Measurements from ENCODE around the gene POGLUT2.

Gene POGLUT2

DNA sequence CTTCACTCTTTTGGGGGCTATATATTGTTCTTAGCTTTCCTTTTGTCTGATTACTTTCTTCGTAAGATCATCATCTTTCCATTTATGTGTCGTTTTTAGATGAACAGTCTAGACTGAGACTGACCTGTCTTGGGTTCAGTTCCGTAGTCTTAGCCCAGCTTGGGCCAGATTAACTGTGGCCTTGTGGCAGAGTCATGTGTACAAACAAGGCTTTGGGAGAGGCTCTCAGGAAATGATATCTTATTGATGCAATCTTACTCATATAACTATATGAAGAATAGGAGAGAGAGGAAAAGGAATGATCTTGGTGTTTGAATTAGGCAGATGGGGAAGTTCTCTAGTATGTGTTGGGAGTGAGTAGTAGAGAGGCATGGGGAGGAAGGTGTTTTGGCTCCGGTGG, 40.2 kb upstream of the POGLUT2 start:
- TF ChIP-seq, protein P1, sequence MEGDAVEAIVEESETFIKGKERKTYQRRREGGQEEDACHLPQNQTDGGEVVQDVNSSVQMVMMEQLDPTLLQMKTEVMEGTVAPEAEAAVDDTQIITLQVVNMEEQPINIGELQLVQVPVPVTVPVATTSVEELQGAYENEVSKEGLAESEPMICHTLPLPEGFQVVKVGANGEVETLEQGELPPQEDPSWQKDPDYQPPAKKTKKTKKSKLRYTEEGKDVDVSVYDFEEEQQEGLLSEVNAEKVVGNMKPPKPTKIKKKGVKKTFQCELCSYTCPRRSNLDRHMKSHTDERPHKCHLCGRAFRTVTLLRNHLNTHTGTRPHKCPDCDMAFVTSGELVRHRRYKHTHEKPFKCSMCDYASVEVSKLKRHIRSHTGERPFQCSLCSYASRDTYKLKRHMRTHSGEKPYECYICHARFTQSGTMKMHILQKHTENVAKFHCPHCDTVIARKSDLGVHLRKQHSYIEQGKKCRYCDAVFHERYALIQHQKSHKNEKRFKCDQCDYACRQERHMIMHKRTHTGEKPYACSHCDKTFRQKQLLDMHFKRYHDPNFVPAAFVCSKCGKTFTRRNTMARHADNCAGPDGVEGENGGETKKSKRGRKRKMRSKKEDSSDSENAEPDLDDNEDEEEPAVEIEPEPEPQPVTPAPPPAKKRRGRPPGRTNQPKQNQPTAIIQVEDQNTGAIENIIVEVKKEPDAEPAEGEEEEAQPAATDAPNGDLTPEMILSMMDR (conservative IDR thresholded peaks at IDR 0.05; ENCODE audit: low read depth, low read length): no peak
- no peak for DNase-seq (ENCODE audit: low read depth)

DNA sequence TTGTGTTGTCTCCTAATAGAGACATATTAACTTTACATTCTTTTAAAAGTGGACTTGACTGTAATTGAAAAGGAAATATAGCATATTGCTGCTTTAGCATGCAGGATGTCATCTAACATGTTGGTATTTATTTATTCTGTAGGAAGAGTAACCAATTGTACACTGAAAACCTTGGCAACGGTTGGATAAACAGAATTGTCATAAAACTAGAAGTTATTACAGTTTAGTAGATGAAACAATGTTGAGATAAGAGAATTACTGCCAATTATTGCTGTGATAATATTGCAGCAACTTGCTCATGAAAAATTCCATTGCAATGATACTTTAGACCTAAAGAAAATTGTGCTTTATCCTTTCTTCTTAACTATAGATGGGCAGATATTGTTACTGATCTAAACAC, 39.5 kb upstream of the POGLUT2 start:
- H3K4me3 ChIP-seq (ENCODE audit: low read depth, low read length): no peak overlapping the region
- TF ChIP-seq, protein P1 (conservative IDR thresholded peaks at IDR 0.05; ENCODE audit: low read depth, low read length): no peak
- no peak for DNase-seq (ENCODE audit: low read depth)

More for the DNA sequence above, 40.2 kb upstream of the POGLUT2 start:
- H3K4me3 ChIP-seq (ENCODE audit: low read depth, low read length): no peak overlapping the region

DNA sequence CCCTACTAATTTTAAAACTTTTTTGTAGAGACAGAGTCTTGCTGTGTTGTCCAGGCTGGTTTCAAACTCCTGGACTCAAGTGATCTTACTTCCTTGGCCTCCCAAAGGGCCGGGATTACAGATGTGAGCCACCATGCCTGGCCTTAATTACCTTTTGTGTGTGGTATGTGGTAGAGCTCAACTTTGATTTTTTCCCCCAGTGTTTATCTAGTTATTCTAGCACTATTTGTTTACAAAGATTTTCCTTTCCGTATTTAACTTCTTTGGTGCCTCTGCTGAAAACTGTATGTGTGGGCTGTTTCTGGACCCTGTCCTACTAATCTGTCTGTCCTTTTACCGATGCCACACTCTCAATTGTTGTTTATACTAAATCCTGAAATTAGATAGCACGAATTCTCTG, 37.7 kb upstream of the POGLUT2 start:
- TF ChIP-seq, protein P1 (conservative IDR thresholded peaks at IDR 0.05; ENCODE audit: low read depth, low read length): no peak
- H3K4me3 ChIP-seq (ENCODE audit: low read depth, low read length): no peak overlapping the region
- no peak for DNase-seq (ENCODE audit: low read depth)

DNA sequence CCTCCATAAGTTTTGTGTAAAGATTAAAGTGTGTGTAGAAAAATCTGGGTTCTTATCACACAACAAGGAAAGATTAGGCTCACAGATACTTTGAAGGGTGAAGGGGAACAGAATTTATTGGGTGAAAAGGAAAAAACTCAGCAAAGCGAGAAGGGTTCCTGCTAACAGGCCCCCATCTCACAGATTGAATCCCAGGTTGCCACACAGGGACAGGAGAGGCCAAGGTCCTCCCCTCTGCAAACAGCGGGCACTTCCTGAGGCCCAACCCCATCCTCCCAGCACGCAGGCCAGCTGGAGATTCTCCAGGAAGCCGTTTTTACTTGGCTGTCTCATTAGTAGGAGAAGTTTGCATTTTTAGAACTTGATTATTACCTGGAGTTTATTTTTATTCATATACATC, 31.9 kb upstream of the POGLUT2 start:
- H3K4me3 ChIP-seq (ENCODE audit: low read depth, low read length): no peak overlapping the region
- peak; percentile 42 for DNase-seq (ENCODE audit: low read depth)
- TF ChIP-seq, protein P1 (conservative IDR thresholded peaks at IDR 0.05; ENCODE audit: low read depth, low read length): no peak

DNA sequence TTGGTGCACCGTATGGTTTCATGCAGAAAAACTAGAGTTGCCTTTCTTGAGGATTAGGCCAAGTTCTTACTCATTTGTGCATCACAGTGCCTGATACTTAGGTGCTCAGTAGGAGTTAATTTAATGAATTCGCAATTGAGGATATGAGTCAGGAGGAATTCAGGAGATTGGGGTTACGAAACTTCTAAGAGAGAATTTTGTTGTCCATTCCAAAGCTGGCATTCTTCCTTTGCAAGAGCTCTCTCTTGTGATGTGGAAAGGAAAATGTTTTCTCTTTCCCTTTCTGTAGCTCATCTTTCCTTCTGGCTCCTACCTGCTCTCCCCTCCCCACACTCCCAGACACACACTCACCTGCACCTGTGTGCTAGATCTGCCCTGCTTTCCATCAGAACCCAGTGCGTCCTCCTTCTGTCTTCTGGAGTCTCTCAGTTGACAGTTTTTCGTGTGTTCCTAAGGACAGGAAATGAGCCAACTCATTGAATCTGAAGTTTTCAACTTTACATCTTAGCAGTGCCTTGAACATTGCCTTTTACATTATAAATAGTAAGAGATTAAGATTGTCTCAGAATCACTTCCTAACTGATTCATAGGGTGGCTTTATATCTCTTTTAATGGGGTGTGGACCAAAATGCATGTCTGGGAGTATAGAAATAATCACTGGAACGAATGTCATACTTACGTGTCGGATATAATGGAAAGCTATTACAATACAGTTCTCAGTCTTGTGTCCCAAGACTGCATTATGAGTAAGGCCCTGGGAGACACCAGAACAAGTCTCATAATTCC, 27.3 kb upstream of the POGLUT2 start:
- H3K4me3 ChIP-seq (ENCODE audit: low read depth, low read length): peak overlapping the region; percentile 45
- TF ChIP-seq, protein P1 (conservative IDR thresholded peaks at IDR 0.05; ENCODE audit: low read depth, low read length): peak; percentile 25
- DNase-seq (ENCODE audit: low read depth): peak; percentile 96

DNA sequence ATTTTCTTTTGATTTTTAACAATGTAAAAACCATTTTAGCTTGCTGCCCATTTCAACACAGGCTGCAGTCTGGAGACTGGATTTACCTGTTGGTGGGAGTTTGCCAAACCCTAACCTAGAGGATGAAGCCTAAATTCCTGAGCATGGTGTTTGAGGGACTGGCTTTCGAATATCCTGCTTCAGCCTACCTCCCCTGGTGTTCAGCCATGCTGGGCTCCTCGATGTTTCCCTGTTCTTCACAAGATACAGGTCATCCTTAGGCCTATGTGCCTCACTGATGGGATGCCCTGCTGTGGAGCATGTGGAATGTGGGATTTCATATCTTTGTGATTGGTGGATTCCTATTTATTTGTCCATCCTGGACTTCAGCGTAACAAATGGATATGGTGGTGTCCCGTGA, 26.6 kb upstream of the POGLUT2 start:
- no peak overlapping the region for H3K4me3 ChIP-seq (ENCODE audit: low read depth, low read length)
- TF ChIP-seq, protein P1 (conservative IDR thresholded peaks at IDR 0.05; ENCODE audit: low read depth, low read length): no peak
- DNase-seq (ENCODE audit: low read depth): no peak

DNA sequence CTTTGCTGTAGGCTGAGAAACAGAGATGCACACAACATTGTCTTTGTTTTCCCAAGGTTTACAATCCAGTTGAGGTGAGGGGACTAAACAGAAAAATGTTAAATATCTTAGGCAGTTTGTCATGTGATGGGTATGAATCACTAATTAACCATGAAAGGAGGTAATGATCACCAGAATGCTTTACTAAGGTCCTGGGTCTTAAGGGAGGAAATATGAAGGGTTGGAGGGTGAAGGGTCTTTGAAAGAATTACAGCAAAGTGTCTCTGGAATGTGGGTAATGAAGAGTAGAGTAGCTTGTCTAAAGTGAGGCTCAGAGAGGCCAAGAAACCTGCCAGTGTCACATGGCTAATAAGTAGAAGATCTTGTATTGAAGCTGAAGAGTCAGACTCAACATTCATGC, 19.1 kb upstream of the POGLUT2 start:
- TF ChIP-seq, protein P1 (conservative IDR thresholded peaks at IDR 0.05; ENCODE audit: low read depth, low read length): no peak
- H3K4me3 ChIP-seq (ENCODE audit: low read depth, low read length): no peak overlapping the region
- DNase-seq (ENCODE audit: low read depth): peak; percentile 62
